ENCODE results near the gene RFX8. TPM values are rescaled to one million over a fixed set of nuclear protein-coding genes. Genes with fewer than 3 reads are reported as not detected.
A peak's percentile ranks its signal among the peaks of the same experiment; 100 is the strongest.

The RFX8 gene
- total and polyA plus RNA-seq, 2 donors (not counting 3 experiments of a cell fraction or from before 2014, with no cell fraction given), result 0.21 to 1.00 TPM

GRCh38 chr2:101446869-101447268 is 28.0 kb downstream of the RFX8 start:
- CTCF ChIA-PET, result interaction anchor here (0.9 to 1.3 kb wide), 4 partner anchors 28 to 385 kb away, joined by 3 to 8 read pairs (median 4); partner anchors contain the start of gene MAP4K4
- intact Hi-C loops (cut with micrococcal nuclease), result no loop called here
- Histone ChIP-seq H3K27ac (ENCODE audit: insufficient read depth, low read depth, low read length) (no peak overlapping the region), H3K9ac (replicated peaks; ENCODE audit: extremely low read depth, insufficient read depth, low read length) (no peak overlapping the region), H3K4me1 (ENCODE audit: control insufficient read depth, extremely low read depth, insufficient read depth, low read length) (peaks cover 9% of the 10 kb centered on the region), H3K4me2 (ENCODE audit: insufficient read depth, low read length) (no peak overlapping the region), H3K4me3 (replicated peaks in 1 of 3; ENCODE audit: insufficient read depth in 1 of 3, low read depth in 1 of 3, low read length in 3 of 3) (no peak overlapping the region), H2AFZ (ENCODE audit: low read depth, low read length) (peak overlapping the region; percentile 44), H3K9me1 (replicated peaks; ENCODE audit: control insufficient read depth, extremely low read depth, insufficient read depth, low read length) (no peaks in the 10 kb centered on the region), H3K9me3 (replicated peaks; ENCODE audit: control insufficient read depth, insufficient read depth, low read length) (no peaks in the 10 kb centered on the region), H3K36me3 (ENCODE audit: control insufficient read depth in 2 of 2, extremely low read depth in 1 of 2, insufficient read depth in 2 of 2, low read length in 2 of 2) (no peaks in the 10 kb centered on the region), H3K79me2 (ENCODE audit: control insufficient read depth, insufficient read depth, low read length) (no peaks in the 10 kb centered on the region), H3K27me3 (ENCODE audit: control insufficient read depth in 2 of 2, insufficient read depth in 2 of 2, low read length in 2 of 2) (no peaks in the 10 kb centered on the region), H4K20me1 (replicated peaks; ENCODE audit: control insufficient read depth, extremely low read depth, insufficient read depth, low read length) (no peaks in the 10 kb centered on the region)
- POLR2A ChIA-PET, result no interaction called here
- TF ChIP-seq CTCF (IDR thresholded peaks at IDR 0.05; ENCODE audit: extremely low read depth in 1 of 2, insufficient read depth in 1 of 2, low read depth in 1 of 2, low read length in 2 of 2) (no peak), JUN (IDR thresholded peaks at IDR 0.05; ENCODE audit: borderline replicate concordance, insufficient read depth, insufficient read length, low read depth) (no peak), MAX (IDR thresholded peaks at IDR 0.05; ENCODE audit: insufficient read depth, insufficient read length) (no peak), GATA2 (IDR thresholded peaks at IDR 0.05; ENCODE audit: insufficient read depth, insufficient read length, low read depth, low read length) (no peak), MYC (IDR thresholded peaks at IDR 0.05; ENCODE audit: low read depth, low read length) (no peak), POLR2AphosphoS5 (IDR thresholded peaks at IDR 0.05; ENCODE audit: insufficient read depth, low read depth, low read length) (no peak), FOS (IDR thresholded peaks at IDR 0.05; ENCODE audit: borderline replicate concordance, insufficient read depth, low read length) (peak; percentile 80), POLR2A (IDR thresholded peaks at IDR 0.05; ENCODE audit: low read depth, low read length) (no peak)
- dilution Hi-C loops (cut with MboI; ENCODE audit: extremely low pct_ligation_motif_present, low sequenced_read_pairs), result no loop called here
- no peak for FAIRE-seq
- no peak for DNase-seq (ENCODE audit: low read depth, low spot score)
- BruUV-seq (replicated peaks), result no TSS peak

All from endothelial cell of umbilical vein (primary cell).